ENCODE measurements around the gene ACTR3.

Gene ACTR3

GRCh38 chr2:113887009-113887792 is 2.7 kb upstream of the ACTR3 start:
- H3K4me1 Mint-ChIP-seq (ENCODE audit: low read depth): peaks cover 47% of the 10 kb centered on the region
- peak overlapping the region; percentile 88 for H3K27ac Mint-ChIP-seq
- H3K36me3 Mint-ChIP-seq (ENCODE audit: low read depth): peaks cover 32% of the 10 kb centered on the region
- no peaks in the 10 kb centered on the region for H3K27me3 Mint-ChIP-seq (ENCODE audit: low read depth)
- peak overlapping the region; percentile 99 for H3K4me3 Mint-ChIP-seq
- H3K9me3 Mint-ChIP-seq: no peaks in the 10 kb centered on the region
- no peak for DNase-seq (ENCODE audit: low spot score)

- Mint-ChIP-seq H3K27ac (peak overlapping the region; percentile 96), H3K36me3 (ENCODE audit: low read depth) (peaks cover 45% of the 10 kb centered on the region), H3K4me3 (peak overlapping the region; percentile 99), H3K27me3 (ENCODE audit: low read depth) (no peaks in the 10 kb centered on the region), H3K9me3 (no peaks in the 10 kb centered on the region), H3K4me1 (ENCODE audit: low read depth) (peaks cover 61% of the 10 kb centered on the region)
- no peak for DNase-seq (ENCODE audit: low spot score)
Measured at GRCh38 chr2:113888641-113889470, 1.0 kb upstream of the ACTR3 start.

GRCh38 chr2:113890253-113891235 is 655 bp downstream of the ACTR3 start:
- Mint-ChIP-seq H3K36me3 (ENCODE audit: low read depth) (peaks cover 56% of the 10 kb centered on the region), H3K9me3 (no peaks in the 10 kb centered on the region), H3K4me3 (peak overlapping the region; percentile 100), H3K27ac (peak overlapping the region; percentile 96), H3K4me1 (ENCODE audit: low read depth) (peaks cover 67% of the 10 kb centered on the region), H3K27me3 (ENCODE audit: low read depth) (no peaks in the 10 kb centered on the region)
- DNase-seq (ENCODE audit: low spot score): peak; percentile 75

- H3K4me3 Mint-ChIP-seq: peak overlapping the region; percentile 100
- peak overlapping the region; percentile 95 for H3K27ac Mint-ChIP-seq
- no peaks in the 10 kb centered on the region for H3K9me3 Mint-ChIP-seq
- H3K4me1 Mint-ChIP-seq (ENCODE audit: low read depth): peaks cover 72% of the 10 kb centered on the region
- H3K36me3 Mint-ChIP-seq (ENCODE audit: low read depth): peaks cover 58% of the 10 kb centered on the region
- no peaks in the 10 kb centered on the region for H3K27me3 Mint-ChIP-seq (ENCODE audit: low read depth)
- DNase-seq (ENCODE audit: low spot score): no peak
Measured at GRCh38 chr2:113891265-113891959, 1.5 kb downstream of the ACTR3 start.

GRCh38 chr2:113892004-113892710 is 2.3 kb downstream of the ACTR3 start:
- no peaks in the 10 kb centered on the region for H3K9me3 Mint-ChIP-seq
- DNase-seq (ENCODE audit: low spot score): no peak
- H3K36me3 Mint-ChIP-seq (ENCODE audit: low read depth): peaks cover 61% of the 10 kb centered on the region
- peak overlapping the region; percentile 74 for H3K27ac Mint-ChIP-seq
- H3K4me3 Mint-ChIP-seq: peak overlapping the region; percentile 100
- H3K4me1 Mint-ChIP-seq (ENCODE audit: low read depth): peaks cover 71% of the 10 kb centered on the region
- H3K27me3 Mint-ChIP-seq (ENCODE audit: low read depth): no peaks in the 10 kb centered on the region

DNA sequence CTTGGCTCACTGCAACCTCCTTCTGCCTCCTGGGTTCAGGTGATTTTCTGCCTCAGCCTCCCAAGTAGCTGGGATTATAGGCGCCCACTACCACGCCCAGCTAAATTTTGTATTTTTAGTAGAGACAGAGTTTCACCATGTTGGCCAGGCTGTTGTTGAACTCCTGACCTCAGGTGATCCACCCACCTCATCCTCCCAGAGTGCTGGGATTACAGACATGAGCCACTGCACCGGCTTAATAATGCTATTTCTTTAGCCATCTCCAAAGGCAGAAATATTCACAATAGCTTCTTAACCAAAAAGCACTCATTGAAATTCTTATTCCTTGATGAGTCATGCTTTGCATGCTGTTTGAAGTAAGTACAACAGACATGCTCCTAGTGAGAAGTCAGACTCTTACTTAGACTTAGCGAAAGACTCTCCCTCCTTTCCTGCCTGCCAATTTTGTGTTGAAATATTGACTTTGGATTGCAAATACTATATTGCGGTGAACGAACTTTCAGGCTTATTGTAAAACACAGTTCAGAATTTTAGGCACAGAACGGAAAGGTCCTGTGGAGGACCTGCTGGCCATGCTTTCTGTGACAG is 4.4 kb downstream of the ACTR3 start:
- Mint-ChIP-seq H3K27ac (peak overlapping the region; percentile 50), H3K36me3 (ENCODE audit: low read depth) (peaks cover 57% of the 10 kb centered on the region)

GRCh38 chr2:113895301-113895700 is 5.4 kb downstream of the ACTR3 start:
- Mint-ChIP-seq H3K27ac (peak overlapping the region; percentile 28), H3K4me3 (peak overlapping the region; percentile 100), H3K27me3 (ENCODE audit: low read depth) (no peaks in the 10 kb centered on the region), H3K36me3 (ENCODE audit: low read depth) (peaks cover 64% of the 10 kb centered on the region), H3K9me3 (no peaks in the 10 kb centered on the region), H3K4me1 (ENCODE audit: low read depth) (peaks cover 77% of the 10 kb centered on the region)
- no peak for DNase-seq (ENCODE audit: low spot score)

More for the DNA sequence above, 4.4 kb downstream of the ACTR3 start:
- Mint-ChIP-seq H3K27me3 (ENCODE audit: low read depth) (no peaks in the 10 kb centered on the region), H3K4me1 (ENCODE audit: low read depth) (peaks cover 67% of the 10 kb centered on the region), H3K4me3 (peak overlapping the region; percentile 100), H3K9me3 (no peaks in the 10 kb centered on the region)
- no peak for DNase-seq (ENCODE audit: low spot score)

DNA sequence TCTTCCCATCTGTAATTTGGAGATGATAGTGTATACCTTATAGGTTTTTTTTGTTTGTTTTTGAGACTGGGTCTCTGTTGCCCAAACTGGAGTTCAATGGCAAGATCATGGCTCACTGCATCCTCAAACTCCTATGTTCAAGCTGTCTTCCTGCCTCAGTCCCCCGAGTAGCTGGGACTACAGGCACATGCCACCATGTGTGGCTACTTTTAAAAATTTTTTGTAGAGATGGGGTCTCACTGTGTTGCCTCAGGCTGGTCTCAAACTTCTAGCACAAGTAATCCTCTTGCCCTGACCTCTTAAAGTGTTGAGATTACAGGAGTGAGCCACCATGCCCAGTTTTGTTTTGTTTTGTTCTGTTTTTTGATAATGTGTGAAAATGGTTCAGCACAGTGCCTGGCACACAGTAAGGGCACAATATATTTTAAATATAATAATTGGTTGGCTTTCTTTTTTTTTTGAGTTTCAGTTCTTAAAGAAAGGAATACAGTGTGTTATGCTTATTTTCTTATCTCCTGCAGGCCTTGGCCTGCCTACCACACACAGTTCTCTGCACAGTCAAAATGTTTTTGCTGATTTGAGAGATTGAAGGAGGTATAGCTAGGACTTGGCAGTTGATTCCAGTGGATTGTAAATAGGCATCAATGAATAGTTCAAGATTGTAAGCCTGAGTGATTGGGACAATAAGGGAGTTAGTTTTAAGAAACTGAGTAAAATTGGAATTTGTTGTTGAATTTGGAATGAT is 6.1 kb downstream of the ACTR3 start:
- Mint-ChIP-seq H3K4me3 (peak overlapping the region; percentile 100), H3K4me1 (ENCODE audit: low read depth) (peaks cover 83% of the 10 kb centered on the region), H3K27ac (peak overlapping the region; percentile 50), H3K27me3 (ENCODE audit: low read depth) (no peaks in the 10 kb centered on the region), H3K36me3 (ENCODE audit: low read depth) (peaks cover 65% of the 10 kb centered on the region), H3K9me3 (no peaks in the 10 kb centered on the region)
- no peak for DNase-seq (ENCODE audit: low spot score)

DNA sequence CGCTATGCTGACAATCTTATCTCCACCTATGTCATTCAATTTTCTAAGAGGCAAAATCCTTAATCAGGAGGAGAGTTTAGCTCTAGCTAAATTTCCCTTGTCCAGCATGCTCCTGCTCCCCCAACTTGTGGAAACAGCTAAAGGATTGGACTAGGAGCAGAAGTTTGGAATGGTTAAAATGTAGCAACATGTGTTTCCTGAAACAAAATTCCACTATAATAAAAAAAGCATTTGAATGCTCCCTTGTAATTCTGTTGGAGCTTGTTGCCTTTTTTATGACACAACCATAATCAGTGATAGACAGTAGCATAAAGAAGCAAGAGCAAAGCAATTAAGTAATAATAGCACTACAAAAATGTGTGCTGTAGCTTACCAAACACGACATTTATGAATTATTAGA is 6.9 kb downstream of the ACTR3 start:
- DNase-seq (ENCODE audit: low spot score): no peak
- Mint-ChIP-seq H3K9me3 (no peaks in the 10 kb centered on the region), H3K27ac (no peak overlapping the region), H3K4me3 (peak overlapping the region; percentile 100), H3K4me1 (ENCODE audit: low read depth) (peaks cover 83% of the 10 kb centered on the region), H3K36me3 (ENCODE audit: low read depth) (peaks cover 60% of the 10 kb centered on the region), H3K27me3 (ENCODE audit: low read depth) (no peaks in the 10 kb centered on the region)

DNA sequence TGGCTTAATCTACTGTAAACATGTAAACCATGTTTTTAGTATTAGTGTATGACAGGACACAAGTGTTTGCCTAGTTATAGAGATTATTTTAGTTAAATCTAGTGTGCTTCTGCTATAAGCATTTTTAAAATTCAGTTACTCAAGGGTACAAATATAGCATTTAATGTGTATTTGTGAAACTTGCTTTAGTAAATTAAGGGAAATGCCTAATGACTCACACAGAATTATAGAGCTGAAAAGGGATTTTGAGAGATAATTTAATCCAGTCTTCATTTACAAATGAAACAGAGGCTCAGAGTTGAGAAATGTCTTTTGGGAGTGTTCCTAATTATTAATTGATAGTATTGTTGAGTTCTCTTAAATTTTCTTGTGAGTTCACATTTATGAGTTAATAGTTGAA is 8.2 kb downstream of the ACTR3 start:
- Mint-ChIP-seq H3K27ac (no peak overlapping the region), H3K36me3 (ENCODE audit: low read depth) (peaks cover 50% of the 10 kb centered on the region), H3K9me3 (no peaks in the 10 kb centered on the region), H3K4me1 (ENCODE audit: low read depth) (peaks cover 81% of the 10 kb centered on the region), H3K27me3 (ENCODE audit: low read depth) (no peaks in the 10 kb centered on the region), H3K4me3 (peak overlapping the region; percentile 53)
- no peak for DNase-seq (ENCODE audit: low spot score)

DNA sequence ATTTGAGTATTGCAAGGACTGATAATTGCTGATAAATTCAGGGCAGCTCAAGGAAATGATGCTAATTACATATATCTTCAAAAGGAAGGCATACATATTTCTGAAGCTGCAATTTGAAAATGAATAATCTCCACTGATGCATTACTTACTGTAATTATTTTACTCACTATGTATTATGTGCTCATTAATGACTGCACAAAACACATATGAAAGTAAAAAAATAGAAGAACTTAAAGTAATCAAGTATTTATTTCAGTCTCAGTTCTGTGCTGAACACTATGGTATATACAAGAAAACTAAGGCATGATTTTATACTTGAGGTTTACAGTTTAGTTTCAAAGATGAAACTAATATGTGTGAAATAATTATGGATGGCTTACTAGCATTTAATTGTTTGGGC is 9.3 kb downstream of the ACTR3 start:
- no peak for DNase-seq (ENCODE audit: low spot score)
- Mint-ChIP-seq H3K27ac (peak overlapping the region; percentile 1), H3K4me3 (peak overlapping the region; percentile 25), H3K27me3 (ENCODE audit: low read depth) (no peaks in the 10 kb centered on the region), H3K4me1 (ENCODE audit: low read depth) (peaks cover 78% of the 10 kb centered on the region), H3K9me3 (no peaks in the 10 kb centered on the region), H3K36me3 (ENCODE audit: low read depth) (peaks cover 43% of the 10 kb centered on the region)

- peak overlapping the region; percentile 28 for H3K27ac Mint-ChIP-seq
Measured at GRCh38 chr2:113901943-113902342, 12.1 kb downstream of the ACTR3 start.

More at GRCh38 chr2:113901943-113902342, 12.1 kb downstream of the ACTR3 start:
- Mint-ChIP-seq H3K9me3 (peaks cover 4% of the 10 kb centered on the region), H3K4me3 (peak overlapping the region; percentile 26), H3K4me1 (ENCODE audit: low read depth) (peaks cover 74% of the 10 kb centered on the region), H3K27me3 (ENCODE audit: low read depth) (no peaks in the 10 kb centered on the region), H3K36me3 (ENCODE audit: low read depth) (peaks cover 48% of the 10 kb centered on the region)
- no peak for DNase-seq (ENCODE audit: low spot score)
